Sciatic nerve (tissue), 2 donors: Measurements from ENCODE around the gene WDR83. TPM values are rescaled to one million over a fixed set of nuclear protein-coding genes. Genes with fewer than 3 reads are reported as not detected.

Experiments used
- ATAC-seq: fragments of 200-7000 bp; cut with Tn5 transposase; one replicate; pipeline ENCODE4 v1.9.1; 2020; ENCODE audit warnings: mild to moderate bottlenecking, moderate library complexity
- DNase-seq: peaks from one replicate; pipeline ENCODE4 v3.0.0-alpha.2; 2020; ENCODE audit warnings: low spot score
- intact Hi-C: fragments of 100-400 bp; cut with DNase I; formaldehyde crosslinking; loops from one replicate; pipeline ENCODE4 v1.14.2; 2022
- total RNA-seq: library from RNA; stranded (reverse); fragmentation: NEBNext Ultra II Directional; extraction: Animal tissue kit (Norgen Biotek cat#: 25700); gene quantifications from one replicate; pipeline ENCODE4 v1.2.1, GENCODE V29; 2021
- donor health status: DM: no; HTN: no; CAD: no.
- donor health status: DM: no; HTN: no; CAD: no.

WDR83 gene
- total RNA-seq, 1 donor from 2014 or later: 12.3 TPM

GRCh38 chr19:12649941-12650340 lies 16.7 kb upstream of the WDR83 start:
- intact Hi-C loops: no loop called here
- ATAC-seq (no peak), DNase-seq (no peak)

DNA sequence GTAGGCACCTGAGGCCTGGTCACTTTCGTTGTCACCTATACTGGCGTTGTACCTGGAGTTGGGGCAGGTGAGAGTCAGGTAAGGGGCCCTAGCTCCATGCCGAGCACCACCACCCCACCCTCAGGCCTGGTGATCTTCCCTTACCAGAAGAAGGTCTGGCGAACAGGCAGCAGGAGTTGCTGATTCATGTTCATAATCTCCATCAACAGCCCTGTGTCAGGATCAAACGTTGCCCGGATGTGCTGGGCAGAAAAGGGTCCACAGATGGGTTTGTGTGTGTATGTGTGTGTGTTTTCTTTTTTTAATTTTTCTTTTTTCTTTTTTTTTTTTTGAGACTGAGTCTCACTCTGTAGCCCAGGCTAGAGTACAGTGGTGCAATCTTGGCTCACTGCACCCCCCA lies 14.4 kb upstream of the WDR83 start:
- DNase-seq: no peak
- ATAC-seq: no peak
- intact Hi-C loops: no loop called here

DNA sequence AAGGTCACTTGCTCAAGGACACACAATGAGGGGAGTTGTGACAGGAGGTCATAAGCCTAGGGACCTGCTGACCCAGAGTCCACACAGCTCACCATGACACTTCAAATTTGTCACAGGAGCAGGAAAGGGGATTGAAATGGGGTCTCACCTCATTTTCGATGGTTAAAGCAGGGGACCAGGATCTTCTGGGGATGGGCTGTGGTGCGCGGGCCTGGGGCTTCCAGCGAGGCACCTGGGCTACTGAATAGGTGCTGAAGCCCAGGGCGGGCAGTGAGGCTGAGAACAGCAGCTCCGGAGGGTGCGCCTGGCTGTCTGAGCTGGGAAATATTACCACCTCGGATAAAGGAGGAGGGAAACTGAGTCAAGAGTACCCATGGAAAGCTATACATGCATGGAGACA lies 11.1 kb upstream of the WDR83 start:
- intact Hi-C loops: loop anchor here (5.0 kb wide), 1 partner anchor 952 kb away; no protein-coding TSS in a partner anchor
- DNase-seq: no peak
- no peak for ATAC-seq

DNA sequence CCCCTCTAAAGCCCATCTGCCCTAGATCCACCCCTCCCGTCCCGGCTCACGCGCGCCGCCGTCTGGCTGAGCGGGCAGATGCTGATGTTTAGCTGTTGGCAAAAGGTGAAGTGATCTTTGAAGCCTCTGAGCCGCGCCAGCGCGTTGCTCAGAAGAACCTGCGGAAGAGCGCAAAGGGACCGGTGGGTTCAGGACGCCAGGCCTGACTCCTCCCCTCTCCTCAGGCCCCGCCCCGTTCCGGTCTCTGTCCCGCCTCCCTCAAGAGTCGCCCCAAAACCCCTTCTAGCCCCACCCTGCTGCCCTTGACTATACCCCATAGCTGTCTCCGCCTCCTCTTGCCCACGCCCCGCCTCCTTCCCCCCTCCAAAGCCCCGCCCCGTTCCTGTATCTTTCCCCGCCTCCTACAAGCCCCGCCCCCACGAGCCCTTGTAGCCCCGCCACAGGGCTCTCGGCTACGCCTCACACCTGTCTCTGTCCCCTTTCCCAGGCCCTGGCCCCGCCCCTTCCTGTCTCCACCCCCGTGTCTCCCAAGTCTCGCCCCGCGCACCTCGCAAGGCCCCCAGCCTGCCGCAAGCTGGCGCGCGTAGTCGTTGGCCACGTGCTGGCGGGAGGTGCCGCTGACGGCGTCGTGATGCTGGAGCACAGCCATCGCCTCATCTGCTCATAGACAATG lies 9.6 kb upstream of the WDR83 start:
- intact Hi-C loops: loop anchor here (5.0 kb wide), 1 partner anchor 950 kb away; no protein-coding TSS in a partner anchor
- no peak for ATAC-seq
- no peak for DNase-seq

DNA sequence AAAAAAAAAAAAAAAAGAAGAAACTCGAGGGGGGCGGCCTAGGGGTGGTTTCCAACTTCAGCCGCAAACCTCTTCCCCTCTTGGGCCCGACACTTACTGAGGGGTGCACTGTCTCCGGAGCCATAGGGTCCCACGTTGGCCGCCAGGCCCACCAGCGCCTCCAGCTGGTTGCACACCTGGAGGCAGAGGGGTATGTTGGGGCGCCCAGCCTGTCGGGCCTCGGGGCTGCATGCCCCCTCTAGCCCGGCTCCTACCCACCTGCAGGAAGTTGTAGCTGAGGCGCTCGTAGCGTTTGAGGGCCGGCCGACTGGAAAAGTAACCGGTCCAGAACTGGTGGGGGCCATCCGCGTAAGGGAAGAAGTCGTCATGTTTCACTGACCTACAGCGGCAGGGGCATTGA lies 8.6 kb upstream of the WDR83 start:
- intact Hi-C loops: loop anchor here (5.0 kb wide), 1 partner anchor 949 kb away; no protein-coding TSS in a partner anchor
- DNase-seq: no peak
- ATAC-seq: no peak

GRCh38 chr19:12660980-12661379 lies 5.6 kb upstream of the WDR83 start:
- ATAC-seq (no peak), DNase-seq (no peak)
- intact Hi-C loops: no loop called here

GRCh38 chr19:12664406-12665280 lies 2.0 kb upstream of the WDR83 start:
- ATAC-seq (no peak), DNase-seq (no peak)
- intact Hi-C loops: no loop called here

DNA sequence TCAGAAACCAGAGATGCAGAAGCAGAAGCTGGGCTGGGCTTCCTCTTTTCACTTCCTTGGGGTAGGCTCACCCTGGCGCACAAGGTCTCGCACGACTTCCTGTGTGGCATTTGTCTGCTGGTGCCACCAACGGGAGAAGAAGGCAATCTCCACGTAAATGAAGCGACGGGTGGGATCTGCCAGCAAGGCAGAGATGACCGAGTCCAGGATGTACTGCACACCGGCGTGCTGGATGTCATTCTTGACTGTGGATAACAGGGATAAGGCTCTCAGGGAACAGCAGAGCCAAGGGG lies 1.4 kb upstream of the WDR83 start:
- intact Hi-C loops: no loop called here
- ATAC-seq: no peak
- DNase-seq: no peak

- no peak for ATAC-seq
- intact Hi-C loops: no loop called here
- DNase-seq: no peak
These were observed 839 bp upstream of the WDR83 start for GRCh38 chr19:12665671-12666264.

GRCh38 chr19:12667731-12668302 lies 1.2 kb downstream of the WDR83 start:
- no peak for ATAC-seq
- intact Hi-C loops: no loop called here
- no peak for DNase-seq

DNA sequence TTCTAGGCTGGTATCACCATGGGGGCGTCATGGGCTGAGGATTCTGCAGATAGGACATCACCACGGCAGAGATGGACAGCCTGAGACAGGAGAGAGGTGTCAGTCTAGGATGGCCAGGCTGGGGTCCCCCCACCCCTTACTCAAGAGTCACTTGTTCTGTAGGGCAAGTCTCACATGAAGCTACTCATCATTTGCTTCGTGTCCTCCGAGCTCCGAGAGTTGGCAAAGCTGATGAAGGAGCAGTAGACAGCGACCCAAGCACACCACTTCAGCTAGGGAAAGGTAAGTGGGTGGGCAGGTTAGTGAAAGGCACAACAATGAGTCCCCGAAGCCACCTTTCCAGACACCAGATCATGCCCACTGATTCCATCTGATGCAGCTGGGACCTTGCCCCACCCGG lies 1.7 kb downstream of the WDR83 start:
- ATAC-seq (no peak), DNase-seq (no peak)
- intact Hi-C loops: no loop called here

DNA sequence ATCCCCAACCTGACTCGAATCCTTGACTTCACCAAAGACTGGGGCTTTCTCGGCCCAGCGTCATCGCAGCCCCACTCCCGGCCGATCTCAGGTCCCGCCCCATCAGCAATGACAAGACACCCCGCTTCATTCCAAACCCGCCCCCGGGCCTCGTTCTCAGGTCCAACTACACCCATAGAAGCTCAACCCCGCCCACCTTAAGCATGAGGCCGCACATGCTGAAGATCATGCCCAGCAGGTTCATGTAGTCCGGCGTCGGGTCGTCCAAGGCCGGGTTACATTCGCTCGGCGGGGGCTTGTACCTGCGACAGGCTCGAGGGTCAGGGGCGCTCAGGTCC lies 2.3 kb downstream of the WDR83 start:
- DNase-seq (peak; percentile 81), ATAC-seq (peak; percentile 25)
- intact Hi-C loops: no loop called here

DNA sequence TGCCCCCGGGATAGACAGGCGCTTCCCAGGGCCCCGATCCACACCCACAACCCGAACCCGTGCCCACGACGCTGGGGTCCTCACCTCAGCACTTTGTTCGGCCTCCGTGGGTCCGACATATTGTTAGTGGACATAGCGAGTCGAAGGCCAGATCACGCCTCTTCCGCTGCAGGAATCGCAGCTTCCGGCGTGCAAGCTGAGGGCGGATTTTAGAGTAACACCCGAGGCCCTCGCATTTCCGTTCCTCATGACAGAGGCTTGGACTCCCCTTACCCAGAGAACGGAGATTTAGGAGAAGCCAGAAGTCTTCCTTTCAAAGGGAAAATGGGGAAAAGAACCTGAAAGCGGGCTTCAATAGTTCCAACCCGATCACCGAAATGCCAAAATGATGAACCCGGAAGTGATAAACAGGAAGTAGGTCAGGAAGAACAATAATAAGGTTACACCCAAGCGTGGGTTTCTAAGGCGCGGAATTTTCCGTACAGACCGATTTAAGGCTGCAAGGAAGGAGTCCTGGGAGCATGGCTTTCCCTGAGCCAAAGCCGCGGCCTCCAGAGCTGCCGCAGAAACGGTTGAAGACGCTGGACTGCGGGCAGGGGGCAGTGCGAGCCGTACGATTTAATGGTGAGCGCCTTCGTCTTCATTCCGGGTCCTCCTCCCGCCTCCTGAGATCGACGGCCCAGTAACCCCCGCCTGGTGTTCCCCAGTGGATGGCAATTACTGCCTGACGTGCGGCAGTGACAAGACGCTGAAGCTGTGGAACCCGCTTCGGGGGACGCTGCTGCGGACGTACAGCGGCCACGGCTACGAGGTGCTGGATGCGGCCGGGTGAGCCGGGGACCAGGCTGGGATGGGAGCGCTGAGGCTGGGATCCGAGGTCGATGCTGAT lies 2.9 kb downstream of the WDR83 start:
- ATAC-seq (peak; percentile 82), DNase-seq (peak; percentile 88)
- intact Hi-C loops: no loop called here

GRCh38 chr19:12670159-12670928 lies 3.7 kb downstream of the WDR83 start:
- ATAC-seq: no peak
- no peak for DNase-seq
- intact Hi-C loops: no loop called here

GRCh38 chr19:12672744-12673143 lies 6.1 kb downstream of the WDR83 start:
- intact Hi-C loops: no loop called here
- no peak for ATAC-seq
- no peak for DNase-seq

GRCh38 chr19:12675399-12675798 lies 8.8 kb downstream of the WDR83 start:
- intact Hi-C loops: no loop called here
- DNase-seq (no peak), ATAC-seq (no peak)

GRCh38 chr19:12675940-12676339 lies 9.3 kb downstream of the WDR83 start:
- ATAC-seq (no peak), DNase-seq (no peak)
- intact Hi-C loops: no loop called here

- ATAC-seq: peak; percentile 47
- intact Hi-C loops: no loop called here
- peak; percentile 88 for DNase-seq
These were observed 9.8 kb downstream of the WDR83 start for GRCh38 chr19:12676384-12676792.
